ENCODE results near the gene ERO1A. TPM values are rescaled to one million over a fixed set of nuclear protein-coding genes. Genes with fewer than 3 reads are reported as not detected.

ERO1A gene
- total RNA-seq, 2 donors from 2014 or later, result 84.8 to 107 TPM

- ATAC-seq (replicated peaks in 1 of 2), result peak; percentile 60 to 64
- H3K4me1 Mint-ChIP-seq (ENCODE audit: low read depth), result peaks cover 15% of the 10 kb centered on the region
- H3K27ac Mint-ChIP-seq, result peak overlapping the region; percentile 66
- H3K36me3 Mint-ChIP-seq (ENCODE audit: insufficient read depth in 2 of 2), result peaks cover 11 to 34% of the 10 kb centered on the region in 2 donors
- H3K27me3 Mint-ChIP-seq (ENCODE audit: low read depth), result no peaks in the 10 kb centered on the region
- DNase-seq, result peak; percentile 1 to 7
- H3K4me3 Mint-ChIP-seq, result peak overlapping the region in 1 of 2 donors; percentile 43
- H3K9me3 Mint-ChIP-seq, result peaks cover 4% of the 10 kb centered on the region in 2 donors
Observed at GRCh38 chr14:52640137-52640536, 55.2 kb downstream of the ERO1A start.

- Mint-ChIP-seq H3K4me3 (no peak overlapping the region), H3K27ac (no peak overlapping the region), H3K4me1 (ENCODE audit: low read depth) (no peaks in the 10 kb centered on the region), H3K9me3 (no peaks in the 10 kb centered on the region), H3K36me3 (ENCODE audit: insufficient read depth in 2 of 2) (no peaks in the 10 kb centered on the region), H3K27me3 (ENCODE audit: low read depth) (no peaks in the 10 kb centered on the region)
- ATAC-seq (replicated peaks in 1 of 2) (no peak), DNase-seq (no peak)
Observed at GRCh38 chr14:52619687-52620086, 75.7 kb downstream of the ERO1A start.

GRCh38 chr14:52618602-52619001 lies 76.8 kb downstream of the ERO1A start:
- H3K4me1 Mint-ChIP-seq (ENCODE audit: low read depth), result no peaks in the 10 kb centered on the region
- H3K27me3 Mint-ChIP-seq (ENCODE audit: low read depth), result no peaks in the 10 kb centered on the region
- H3K9me3 Mint-ChIP-seq, result no peaks in the 10 kb centered on the region
- no peak overlapping the region for H3K27ac Mint-ChIP-seq
- H3K4me3 Mint-ChIP-seq, result no peak overlapping the region
- no peaks in the 10 kb centered on the region for H3K36me3 Mint-ChIP-seq (ENCODE audit: insufficient read depth in 2 of 2)
- ATAC-seq (replicated peaks in 1 of 2) (no peak), DNase-seq (no peak)

- H3K9me3 Mint-ChIP-seq, result no peaks in the 10 kb centered on the region
- H3K27ac Mint-ChIP-seq, result peak overlapping the region; percentile 71
- ATAC-seq (replicated peaks in 1 of 2) (no peak), DNase-seq (no peak)
- H3K27me3 Mint-ChIP-seq (ENCODE audit: low read depth), result no peaks in the 10 kb centered on the region
- peaks cover 0 to under 1% of the 10 kb centered on the region in 2 donors for H3K36me3 Mint-ChIP-seq (ENCODE audit: insufficient read depth in 2 of 2)
- H3K4me3 Mint-ChIP-seq, result no peak overlapping the region
- no peaks in the 10 kb centered on the region for H3K4me1 Mint-ChIP-seq (ENCODE audit: low read depth)
Observed at GRCh38 chr14:52610187-52610586, 85.2 kb downstream of the ERO1A start.

- H3K27me3 Mint-ChIP-seq (ENCODE audit: low read depth), result no peaks in the 10 kb centered on the region
- no peak for ATAC-seq (replicated peaks in 1 of 2)
- peak overlapping the region; percentile 71 for H3K27ac Mint-ChIP-seq
- no peaks in the 10 kb centered on the region for H3K9me3 Mint-ChIP-seq
- H3K4me1 Mint-ChIP-seq (ENCODE audit: low read depth), result no peaks in the 10 kb centered on the region
- DNase-seq, result no peak
- H3K36me3 Mint-ChIP-seq (ENCODE audit: insufficient read depth in 2 of 2), result peaks cover 0 to 5% of the 10 kb centered on the region in 2 donors
- H3K4me3 Mint-ChIP-seq, result no peak overlapping the region
Observed at GRCh38 chr14:52609445-52610044, 85.8 kb downstream of the ERO1A start.

GRCh38 chr14:52607061-52607460 lies 88.3 kb downstream of the ERO1A start:
- peaks cover 0 to 5% of the 10 kb centered on the region in 2 donors for H3K36me3 Mint-ChIP-seq (ENCODE audit: insufficient read depth in 2 of 2)
- no peak for DNase-seq
- peaks cover 4 to 5% of the 10 kb centered on the region in 2 donors for H3K9me3 Mint-ChIP-seq

GRCh38 chr14:52602131-52602530 lies 93.2 kb downstream of the ERO1A start:
- no peak for ATAC-seq (replicated peaks in 1 of 2)
- H3K9me3 Mint-ChIP-seq, result peaks cover 4 to 5% of the 10 kb centered on the region in 2 donors
- no peak overlapping the region for H3K4me3 Mint-ChIP-seq
- no peak overlapping the region for H3K27ac Mint-ChIP-seq
- no peaks in the 10 kb centered on the region for H3K27me3 Mint-ChIP-seq (ENCODE audit: low read depth)
- no peaks in the 10 kb centered on the region for H3K4me1 Mint-ChIP-seq (ENCODE audit: low read depth)
- peaks cover 0 to 5% of the 10 kb centered on the region in 2 donors for H3K36me3 Mint-ChIP-seq (ENCODE audit: insufficient read depth in 2 of 2)
- DNase-seq, result no peak

More at GRCh38 chr14:52607061-52607460, 88.3 kb downstream of the ERO1A start:
- Mint-ChIP-seq H3K27ac (no peak overlapping the region), H3K4me3 (no peak overlapping the region), H3K4me1 (ENCODE audit: low read depth) (no peaks in the 10 kb centered on the region), H3K27me3 (ENCODE audit: low read depth) (no peaks in the 10 kb centered on the region)
- ATAC-seq (replicated peaks in 1 of 2), result no peak

- Mint-ChIP-seq H3K27me3 (ENCODE audit: low read depth) (no peaks in the 10 kb centered on the region), H3K9me3 (peaks cover 7 to 9% of the 10 kb centered on the region in 2 donors), H3K27ac (no peak overlapping the region), H3K4me1 (ENCODE audit: low read depth) (no peaks in the 10 kb centered on the region), H3K36me3 (ENCODE audit: insufficient read depth in 2 of 2) (peaks cover 5 to 9% of the 10 kb centered on the region in 2 donors), H3K4me3 (no peak overlapping the region)
- ATAC-seq (replicated peaks in 1 of 2), result no peak
- DNase-seq, result no peak
Observed at GRCh38 chr14:52599974-52600373, 95.4 kb downstream of the ERO1A start.

GRCh38 chr14:52598568-52598967 lies 96.8 kb downstream of the ERO1A start:
- DNase-seq (no peak), ATAC-seq (replicated peaks in 1 of 2) (no peak)
- Mint-ChIP-seq H3K4me1 (ENCODE audit: low read depth) (no peaks in the 10 kb centered on the region), H3K9me3 (peaks cover 8% of the 10 kb centered on the region in 2 donors), H3K4me3 (no peak overlapping the region), H3K27me3 (ENCODE audit: low read depth) (no peaks in the 10 kb centered on the region), H3K27ac (no peak overlapping the region), H3K36me3 (ENCODE audit: insufficient read depth in 2 of 2) (peaks cover 5 to 14% of the 10 kb centered on the region in 2 donors)

GRCh38 chr14:52596861-52597260 lies 98.5 kb downstream of the ERO1A start:
- no peaks in the 10 kb centered on the region for H3K4me1 Mint-ChIP-seq (ENCODE audit: low read depth)
- no peak overlapping the region for H3K27ac Mint-ChIP-seq
- peaks cover 5 to 16% of the 10 kb centered on the region in 2 donors for H3K36me3 Mint-ChIP-seq (ENCODE audit: insufficient read depth in 2 of 2)
- no peak for ATAC-seq (replicated peaks in 1 of 2)
- DNase-seq, result no peak
- H3K27me3 Mint-ChIP-seq (ENCODE audit: low read depth), result no peaks in the 10 kb centered on the region
- peaks cover 8 to 12% of the 10 kb centered on the region in 2 donors for H3K9me3 Mint-ChIP-seq
- H3K4me3 Mint-ChIP-seq, result no peak overlapping the region

GRCh38 chr14:52596320-52596719 lies 99.0 kb downstream of the ERO1A start:
- no peaks in the 10 kb centered on the region for H3K4me1 Mint-ChIP-seq (ENCODE audit: low read depth)
- no peak overlapping the region for H3K27ac Mint-ChIP-seq
- ATAC-seq (replicated peaks in 1 of 2), result no peak
- DNase-seq, result no peak
- no peak overlapping the region for H3K4me3 Mint-ChIP-seq
- H3K27me3 Mint-ChIP-seq (ENCODE audit: low read depth), result no peaks in the 10 kb centered on the region
- H3K9me3 Mint-ChIP-seq, result peaks cover 8 to 12% of the 10 kb centered on the region in 2 donors
- H3K36me3 Mint-ChIP-seq (ENCODE audit: insufficient read depth in 2 of 2), result peaks cover 5 to 16% of the 10 kb centered on the region in 2 donors

- ATAC-seq (replicated peaks in 1 of 2), result no peak
- H3K9me3 Mint-ChIP-seq, result peaks cover 5 to 9% of the 10 kb centered on the region in 2 donors
- H3K27ac Mint-ChIP-seq, result no peak overlapping the region
- H3K27me3 Mint-ChIP-seq (ENCODE audit: low read depth), result no peaks in the 10 kb centered on the region
- peaks cover 1 to 7% of the 10 kb centered on the region in 2 donors for H3K36me3 Mint-ChIP-seq (ENCODE audit: insufficient read depth in 2 of 2)
- no peaks in the 10 kb centered on the region for H3K4me1 Mint-ChIP-seq (ENCODE audit: low read depth)
- no peak for DNase-seq
- no peak overlapping the region for H3K4me3 Mint-ChIP-seq
Observed at GRCh38 chr14:52590318-52590717, 105.0 kb downstream of the ERO1A start.
